ENCODE measurements around the gene ANXA8L1. TPM values are rescaled to one million over a fixed set of nuclear protein-coding genes. Genes with fewer than 3 reads are reported as not detected.
"Not testable (repeated sequence)": the region's sequence is repeated elsewhere in the genome, so short reads cannot be mapped to it uniquely, and the experiment has no call there.

Gene ANXA8L1
- total and polyA plus RNA-seq, 2 donors (not counting 1 experiment from before 2014, with no cell fraction given) = not detected

DNA sequence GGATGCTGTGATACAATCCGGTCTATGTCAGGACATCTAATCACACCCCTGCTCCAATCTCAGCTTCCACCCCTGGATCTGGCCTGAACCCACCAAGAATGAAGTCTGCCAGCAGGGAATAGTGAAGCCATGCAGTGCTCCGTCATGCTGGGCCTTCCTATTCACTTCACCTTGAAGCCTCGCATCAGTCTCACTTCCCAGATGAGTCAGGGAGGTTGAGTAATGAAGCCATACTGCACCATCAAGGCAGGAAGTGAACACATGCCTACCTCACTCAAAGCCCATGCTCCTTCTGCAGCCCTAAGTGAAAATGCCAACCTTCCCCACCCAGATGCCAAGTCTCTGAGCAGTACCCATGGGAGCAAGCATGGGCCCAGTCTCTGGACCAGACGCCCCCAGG is 11.1 kb downstream of the ANXA8L1 start:
- DNase-seq; H3K4me3 ChIP-seq (ENCODE audit: control extremely low read depth in 1 of 5, extremely low read depth in 1 of 5, insufficient read depth in 1 of 5, low read depth in 2 of 5, low read length in 4 of 5); H3K27me3 Mint-ChIP-seq; H3K9me3 Mint-ChIP-seq (ENCODE audit: insufficient read depth); H2AFZ ChIP-seq (ENCODE audit: insufficient read depth, low read depth, low read length, poor library complexity, severe bottlenecking); H3K9ac ChIP-seq (ENCODE audit: low read length); H3K27ac ChIP-seq (ENCODE audit: low read length in 2 of 2); H3K36me3 ChIP-seq (replicated peaks in 1 of 2; ENCODE audit: control extremely low read depth in 1 of 2, control insufficient read depth in 1 of 2, extremely low read depth in 1 of 2, insufficient read depth in 2 of 2, low read length in 1 of 2); intact Hi-C loops (cut with micrococcal nuclease); H4K20me1 ChIP-seq (ENCODE audit: control insufficient read depth, insufficient read depth, low read length, poor library complexity, severe bottlenecking); H3K79me2 ChIP-seq (ENCODE audit: control insufficient read depth, insufficient read depth, low read length); H3K27me3 ChIP-seq (replicated peaks in 1 of 4; ENCODE audit: control extremely low read depth in 1 of 4, control insufficient read depth in 3 of 4, insufficient read depth in 4 of 4, low read length in 3 of 4); H3K4me1 ChIP-seq (ENCODE audit: control insufficient read depth in 2 of 2, insufficient read depth in 2 of 2, low read length in 2 of 2); H3K4me3 Mint-ChIP-seq; POLR2A ChIA-PET; H3K27ac Mint-ChIP-seq; ATAC-seq (ENCODE audit: low read depth); H3K9me3 ChIP-seq (ENCODE audit: control extremely low read depth in 1 of 3, control insufficient read depth in 2 of 3, insufficient read depth in 1 of 3, low read length in 2 of 3); H3K4me2 ChIP-seq (replicated peaks; ENCODE audit: low read depth, low read length, poor library complexity, severe bottlenecking); CTCF ChIA-PET; H3K4me1 Mint-ChIP-seq: not testable (repeated sequence)
- no CpG with 5 or more reads among the region's 4 CpGs for WGBS (ENCODE audit: insufficient coverage)

DNA sequence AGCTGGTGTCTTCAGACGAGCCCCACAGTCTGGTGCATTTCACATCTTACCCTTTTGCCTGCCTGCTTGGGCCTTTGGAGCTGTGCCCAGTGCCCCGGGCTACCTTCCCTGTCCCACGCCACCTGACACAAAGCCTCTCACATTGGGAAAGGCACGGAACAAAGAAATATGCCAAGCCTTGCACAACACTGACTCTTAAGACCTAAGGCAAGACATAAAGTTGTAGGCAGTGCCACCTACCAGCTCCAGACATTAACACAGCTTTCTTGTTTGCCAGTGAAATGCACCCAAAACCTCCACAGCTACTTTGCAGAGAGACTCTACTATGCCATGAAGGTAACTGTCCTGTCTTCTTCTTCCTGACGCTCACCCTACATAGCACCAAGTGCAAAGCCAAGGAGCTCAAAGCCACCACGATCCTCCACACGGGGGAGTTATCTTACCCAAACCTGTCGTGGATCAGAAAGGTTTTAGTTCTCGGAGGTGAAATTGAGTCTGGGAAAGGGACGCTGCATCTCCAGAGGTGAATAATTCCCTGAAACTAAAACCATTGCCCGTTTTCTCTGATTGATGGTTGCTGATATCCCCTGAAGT is 11.8 kb downstream of the ANXA8L1 start:
- H3K4me3 ChIP-seq (ENCODE audit: control extremely low read depth in 1 of 5, extremely low read depth in 1 of 5, insufficient read depth in 1 of 5, low read depth in 2 of 5, low read length in 4 of 5); H3K27me3 ChIP-seq (replicated peaks in 1 of 4; ENCODE audit: control extremely low read depth in 1 of 4, control insufficient read depth in 3 of 4, insufficient read depth in 4 of 4, low read length in 3 of 4); H2AFZ ChIP-seq (ENCODE audit: insufficient read depth, low read depth, low read length, poor library complexity, severe bottlenecking); H3K4me1 Mint-ChIP-seq; H3K4me3 Mint-ChIP-seq; H3K9me3 ChIP-seq (ENCODE audit: control extremely low read depth in 1 of 3, control insufficient read depth in 2 of 3, insufficient read depth in 1 of 3, low read length in 2 of 3); H3K4me2 ChIP-seq (replicated peaks; ENCODE audit: low read depth, low read length, poor library complexity, severe bottlenecking); H3K36me3 ChIP-seq (replicated peaks in 1 of 2; ENCODE audit: control extremely low read depth in 1 of 2, control insufficient read depth in 1 of 2, extremely low read depth in 1 of 2, insufficient read depth in 2 of 2, low read length in 1 of 2); H3K4me1 ChIP-seq (ENCODE audit: control insufficient read depth in 2 of 2, insufficient read depth in 2 of 2, low read length in 2 of 2); H3K9ac ChIP-seq (ENCODE audit: low read length); CTCF ChIA-PET; H3K27me3 Mint-ChIP-seq; H3K79me2 ChIP-seq (ENCODE audit: control insufficient read depth, insufficient read depth, low read length); POLR2A ChIA-PET; intact Hi-C loops (cut with micrococcal nuclease); DNase-seq; H3K27ac ChIP-seq (ENCODE audit: low read length in 2 of 2); ATAC-seq (ENCODE audit: low read depth); H4K20me1 ChIP-seq (ENCODE audit: control insufficient read depth, insufficient read depth, low read length, poor library complexity, severe bottlenecking); H3K9me3 Mint-ChIP-seq (ENCODE audit: insufficient read depth); H3K27ac Mint-ChIP-seq: not testable (repeated sequence)
- no CpG with 5 or more reads among the region's 11 CpGs for WGBS (ENCODE audit: insufficient coverage)

DNA sequence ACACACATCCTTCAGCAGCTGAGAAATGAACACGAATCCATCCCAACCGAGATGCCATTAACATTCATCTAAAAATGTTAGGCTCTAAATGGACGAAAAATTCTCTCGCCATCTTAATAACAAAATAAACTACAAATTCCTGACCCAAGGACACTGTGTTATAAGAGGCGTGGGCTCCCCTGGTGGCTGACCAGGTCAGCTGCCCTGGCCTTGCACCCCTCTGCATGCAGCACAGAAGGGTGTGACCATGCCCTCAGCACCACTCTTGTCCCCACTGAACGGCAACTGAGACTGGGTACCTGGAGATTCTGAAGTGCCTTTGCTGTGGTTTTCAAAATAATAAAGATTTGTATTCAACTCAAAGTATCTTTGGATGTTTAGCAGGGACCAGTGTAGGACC is 15.8 kb downstream of the ANXA8L1 start:
- WGBS (ENCODE audit: insufficient coverage) = no CpG with 5 or more reads among the region's 6 CpGs
- H3K27ac ChIP-seq (ENCODE audit: low read length in 2 of 2); DNase-seq; H3K9ac ChIP-seq (ENCODE audit: low read length); H3K4me1 Mint-ChIP-seq; H3K4me1 ChIP-seq (ENCODE audit: control insufficient read depth in 2 of 2, insufficient read depth in 2 of 2, low read length in 2 of 2); H4K20me1 ChIP-seq (ENCODE audit: control insufficient read depth, insufficient read depth, low read length, poor library complexity, severe bottlenecking); H3K27me3 Mint-ChIP-seq; H3K9me3 Mint-ChIP-seq (ENCODE audit: insufficient read depth); POLR2A ChIA-PET; ATAC-seq (ENCODE audit: low read depth); H2AFZ ChIP-seq (ENCODE audit: insufficient read depth, low read depth, low read length, poor library complexity, severe bottlenecking); H3K27ac Mint-ChIP-seq; H3K79me2 ChIP-seq (ENCODE audit: control insufficient read depth, insufficient read depth, low read length); CTCF ChIA-PET; intact Hi-C loops (cut with micrococcal nuclease); H3K36me3 ChIP-seq (replicated peaks in 1 of 2; ENCODE audit: control extremely low read depth in 1 of 2, control insufficient read depth in 1 of 2, extremely low read depth in 1 of 2, insufficient read depth in 2 of 2, low read length in 1 of 2); H3K9me3 ChIP-seq (ENCODE audit: control extremely low read depth in 1 of 3, control insufficient read depth in 2 of 3, insufficient read depth in 1 of 3, low read length in 2 of 3); H3K4me3 ChIP-seq (ENCODE audit: control extremely low read depth in 1 of 5, extremely low read depth in 1 of 5, insufficient read depth in 1 of 5, low read depth in 2 of 5, low read length in 4 of 5); H3K4me2 ChIP-seq (replicated peaks; ENCODE audit: low read depth, low read length, poor library complexity, severe bottlenecking); H3K4me3 Mint-ChIP-seq; H3K27me3 ChIP-seq (replicated peaks in 1 of 4; ENCODE audit: control extremely low read depth in 1 of 4, control insufficient read depth in 3 of 4, insufficient read depth in 4 of 4, low read length in 3 of 4): not testable (repeated sequence)

DNA sequence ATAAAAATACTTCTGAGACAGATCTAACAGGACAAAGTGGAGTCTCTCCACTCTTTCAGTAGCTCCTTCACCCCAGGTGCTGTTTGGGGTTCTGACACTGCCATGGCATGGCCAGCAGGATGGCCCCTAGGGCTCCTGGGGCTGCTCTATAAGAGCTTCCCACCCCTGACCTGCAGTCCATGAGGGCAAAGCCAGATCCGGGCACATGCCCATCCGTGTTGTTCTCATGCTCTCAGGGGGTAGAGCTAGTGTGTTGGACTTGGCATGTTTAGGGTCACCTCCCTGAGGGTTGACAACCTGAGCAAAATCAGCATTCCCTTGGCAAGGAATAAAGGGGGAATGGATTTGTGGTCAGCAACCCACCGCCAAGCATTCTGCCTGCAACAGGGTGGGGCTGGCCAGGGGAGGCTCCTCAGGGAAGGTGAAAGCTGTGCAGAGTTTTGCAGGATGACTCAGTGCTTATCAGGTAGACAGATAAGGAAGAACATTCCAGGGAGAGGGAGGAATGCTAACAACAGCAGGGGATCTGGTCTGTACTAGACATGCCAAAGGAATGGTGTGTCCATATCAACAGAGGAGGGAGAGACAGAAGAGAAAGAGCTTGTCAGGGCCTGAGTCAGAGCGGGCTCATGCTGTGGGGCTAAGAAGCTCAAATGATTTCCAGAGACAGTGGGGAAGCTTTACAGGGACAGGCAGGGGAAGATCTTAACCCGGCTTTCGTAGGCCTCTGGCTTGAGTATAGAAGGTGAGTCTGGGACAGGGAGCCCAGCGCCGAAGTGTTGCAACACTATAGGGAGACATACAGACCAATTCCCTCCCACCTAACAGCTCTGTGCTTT is 21.1 kb downstream of the ANXA8L1 start:
- POLR2A ChIA-PET; H2AFZ ChIP-seq (ENCODE audit: insufficient read depth, low read depth, low read length, poor library complexity, severe bottlenecking); CTCF ChIA-PET; H3K27me3 ChIP-seq (replicated peaks in 1 of 4; ENCODE audit: control extremely low read depth in 1 of 4, control insufficient read depth in 3 of 4, insufficient read depth in 4 of 4, low read length in 3 of 4); H3K27ac Mint-ChIP-seq; H3K4me1 ChIP-seq (ENCODE audit: control insufficient read depth in 2 of 2, insufficient read depth in 2 of 2, low read length in 2 of 2); H3K4me1 Mint-ChIP-seq; intact Hi-C loops (cut with micrococcal nuclease); H3K4me3 Mint-ChIP-seq; H3K4me2 ChIP-seq (replicated peaks; ENCODE audit: low read depth, low read length, poor library complexity, severe bottlenecking); H3K4me3 ChIP-seq (ENCODE audit: control extremely low read depth in 1 of 5, extremely low read depth in 1 of 5, insufficient read depth in 1 of 5, low read depth in 2 of 5, low read length in 4 of 5); H3K27me3 Mint-ChIP-seq; DNase-seq; H3K27ac ChIP-seq (ENCODE audit: low read length in 2 of 2); H3K79me2 ChIP-seq (ENCODE audit: control insufficient read depth, insufficient read depth, low read length); ATAC-seq (ENCODE audit: low read depth); H3K36me3 ChIP-seq (replicated peaks in 1 of 2; ENCODE audit: control extremely low read depth in 1 of 2, control insufficient read depth in 1 of 2, extremely low read depth in 1 of 2, insufficient read depth in 2 of 2, low read length in 1 of 2); H3K9me3 ChIP-seq (ENCODE audit: control extremely low read depth in 1 of 3, control insufficient read depth in 2 of 3, insufficient read depth in 1 of 3, low read length in 2 of 3); H3K9me3 Mint-ChIP-seq (ENCODE audit: insufficient read depth); H4K20me1 ChIP-seq (ENCODE audit: control insufficient read depth, insufficient read depth, low read length, poor library complexity, severe bottlenecking); H3K9ac ChIP-seq (ENCODE audit: low read length): not testable (repeated sequence)
- no CpG with 5 or more reads among the region's 8 CpGs for WGBS (ENCODE audit: insufficient coverage)

Measured in B cell (primary cell).